H9 (cell line): ENCODE measurements around the gene TEX11. TPM values are rescaled to one million over a fixed set of nuclear protein-coding genes. Genes with fewer than 3 reads are reported as not detected.

Experiments
- DNase-seq: peaks from one replicate; pipeline ENCODE4 v3.0.0-alpha.2; 2017
- H2AFZ ChIP-seq: one replicate; pipeline ENCODE4 v1.6.1; 2013; ENCODE audit warnings: mild to moderate bottlenecking, low read length, control low read depth, moderate library complexity
- H2AK5ac ChIP-seq: 2 replicates; pipeline ENCODE4 v1.6.1; 2013; ENCODE audit warnings: low read length, control low read depth, mixed read lengths; ENCODE audit not compliant: insufficient read length
- H2BK120ac ChIP-seq: one replicate; pipeline ENCODE4 v1.6.1; 2013; ENCODE audit warnings: low read depth, mild to moderate bottlenecking, low read length, control low read depth, inconsistent platforms; ENCODE audit not compliant: poor library complexity, severe bottlenecking
- H2BK12ac ChIP-seq: 2 replicates; pipeline ENCODE4 v1.6.1; 2013; ENCODE audit warnings: low read length, control low read depth, mixed read lengths, low read depth; ENCODE audit not compliant: insufficient read length
- H2BK15ac ChIP-seq: 2 replicates; pipeline ENCODE4 v1.6.1; 2013; ENCODE audit warnings: low read depth, low read length, control low read depth
- H2BK20ac ChIP-seq: one replicate; pipeline ENCODE4 v1.6.1; 2013; ENCODE audit warnings: low read depth, mild to moderate bottlenecking, low read length, control low read depth, inconsistent platforms; ENCODE audit not compliant: poor library complexity, severe bottlenecking
- H2BK5ac ChIP-seq: 2 replicates; pipeline ENCODE4 v1.6.1; 2013; ENCODE audit warnings: low read length, control low read depth, mixed read lengths; ENCODE audit not compliant: insufficient read length
- H3K14ac ChIP-seq: 2 replicates; pipeline ENCODE4 v1.6.1; 2013; ENCODE audit warnings: low read length, control low read depth; ENCODE audit not compliant: insufficient read depth
- H3K18ac ChIP-seq: 2 replicates; pipeline ENCODE4 v1.6.1; 2013; ENCODE audit warnings: low read depth, mild to moderate bottlenecking, mixed read lengths, low read length, control low read depth; ENCODE audit not compliant: insufficient read length
- H3K23ac ChIP-seq: 2 replicates; pipeline ENCODE4 v1.6.1; 2013; ENCODE audit warnings: low read length, control low read depth, mixed read lengths, low read depth; ENCODE audit not compliant: insufficient read length
- H3K23me2 ChIP-seq: 2 replicates; pipeline ENCODE4 v1.6.1; 2013; ENCODE audit warnings: low read depth, mild to moderate bottlenecking, mixed read lengths, low read length, control low read depth; ENCODE audit not compliant: insufficient read length, poor library complexity, severe bottlenecking
- H3K27ac ChIP-seq: 2 replicates; pipeline ENCODE4 v1.5.1; 2013; ENCODE audit warnings: low read length, control low read depth, mixed read lengths, low read depth; ENCODE audit not compliant: insufficient read length
- H3K27me3 ChIP-seq: 2 replicates; pipeline ENCODE4 v1.6.1; 2013; ENCODE audit warnings: low read length, control low read depth, inconsistent platforms; ENCODE audit not compliant: insufficient read depth
- H3K4ac ChIP-seq: 2 replicates; pipeline ENCODE4 v1.6.1; 2013; ENCODE audit warnings: low read depth, mild to moderate bottlenecking, control low read depth, inconsistent platforms, low read length, moderate library complexity
- H3K4me1 ChIP-seq: 2 replicates; pipeline ENCODE4 v1.6.1; 2013; ENCODE audit warnings: low read length, control low read depth, inconsistent platforms; ENCODE audit not compliant: insufficient read depth
- H3K4me2 ChIP-seq: 2 replicates; pipeline ENCODE4 v1.6.1; 2013; ENCODE audit warnings: low read length, control low read depth, mixed read lengths; ENCODE audit not compliant: insufficient read length, insufficient read depth
- H3K56ac ChIP-seq: 2 replicates; pipeline ENCODE4 v1.6.1; 2013; ENCODE audit warnings: low read depth, mild to moderate bottlenecking, mixed read lengths, low read length, control low read depth; ENCODE audit not compliant: insufficient read length
- H3K79me1 ChIP-seq: 2 replicates; pipeline ENCODE4 v1.6.1; 2013; ENCODE audit warnings: low read depth, mild to moderate bottlenecking, moderate library complexity, low read length, control low read depth, inconsistent platforms; ENCODE audit not compliant: insufficient read depth, poor library complexity, severe bottlenecking
- H3K79me2 ChIP-seq: 2 replicates; pipeline ENCODE4 v1.6.1; 2013; ENCODE audit warnings: low read length, control low read depth, inconsistent platforms; ENCODE audit not compliant: insufficient read depth
- H3K9ac ChIP-seq: 2 replicates; pipeline ENCODE4 v1.6.1; 2013; ENCODE audit warnings: low read length, control low read depth, mixed read lengths; ENCODE audit not compliant: insufficient read length; ENCODE audit errors: extremely low read depth
- H3K9me3 ChIP-seq: one replicate; pipeline ENCODE4 v1.6.1; 2013; ENCODE audit warnings: low read depth, low read length, inconsistent platforms; ENCODE audit not compliant: control insufficient read depth
- H3T11ph ChIP-seq: one replicate; pipeline ENCODE4 v1.6.1; 2013; ENCODE audit warnings: mild to moderate bottlenecking, low read length, control low read depth, inconsistent platforms
- H4K20me1 ChIP-seq: one replicate; pipeline ENCODE4 v1.6.1; 2013; ENCODE audit not compliant: control insufficient read depth, insufficient read length, insufficient read depth
- H4K5ac ChIP-seq: 2 replicates; pipeline ENCODE4 v1.6.1; 2013; ENCODE audit warnings: low read depth, mild to moderate bottlenecking, mixed read lengths, low read length, control low read depth; ENCODE audit not compliant: insufficient read length
- H4K8ac ChIP-seq: replicated peaks from 2 replicates; pipeline ENCODE4 v1.6.1; 2013; ENCODE audit warnings: low read length, control low read depth, mixed read lengths, low read depth; ENCODE audit not compliant: insufficient read length
- H4K91ac ChIP-seq: 2 replicates; pipeline ENCODE4 v1.6.1; 2013; ENCODE audit warnings: low read depth, mild to moderate bottlenecking, moderate library complexity, mixed read lengths, low read length, control low read depth; ENCODE audit not compliant: insufficient read length
- H3K27ac Mint-ChIP-seq, 3 experiments: 2 replicates in 2 of 3; 3 replicates in 1 of 3; pipeline ENCODE4 v1.8.0; 2020 to 2021; ENCODE audit warnings: mixed read lengths in 3 of 3, mild to moderate bottlenecking in 1 of 3, moderate library complexity in 1 of 3
- H3K27me3 Mint-ChIP-seq: 2 replicates; pipeline ENCODE4 v1.8.0; 2021; ENCODE audit warnings: low read depth, mild to moderate bottlenecking, moderate library complexity, mixed read lengths
- H3K36me3 Mint-ChIP-seq, 3 experiments: 2 replicates in 2 of 3; 3 replicates in 1 of 3; pipeline ENCODE4 v1.8.0; 2020 to 2021; ENCODE audit warnings: low read depth in 3 of 3, mixed read lengths in 3 of 3; ENCODE audit not compliant: insufficient read depth in 1 of 3
- H3K4me1 Mint-ChIP-seq, 2 experiments: 2 replicates each; pipeline ENCODE4 v1.8.0; 2020; ENCODE audit warnings: mixed read lengths in 2 of 2
- H3K4me3 Mint-ChIP-seq, 2 experiments: 2 replicates in 1 of 2; 3 replicates in 1 of 2; pipeline ENCODE4 v1.8.0; 2020 to 2021; ENCODE audit warnings: mild to moderate bottlenecking in 2 of 2, mixed read lengths in 2 of 2, moderate library complexity in 1 of 2
- H3K9me3 Mint-ChIP-seq, 2 experiments: 2 replicates in 1 of 2; 3 replicates in 1 of 2; pipeline ENCODE4 v1.8.0; 2020; ENCODE audit warnings: mild to moderate bottlenecking in 2 of 2, mixed read lengths in 2 of 2, moderate library complexity in 1 of 2
- whole genome bisulfite sequencing: extraction: QIAGEN DNeasy Blood & Tissue Kit; methylation state at CpG from one replicate; pipeline ENCODE4 v1.1.7; 2013; ENCODE audit warnings: missing lambda C conversion rate, low lambda C conversion rate, mixed read lengths; ENCODE audit not compliant: insufficient read length; ENCODE audit errors: extremely low coverage; 5-methylcytosine and 5-hydroxymethylcytosine counted together
- total RNA-seq: library from RNA; stranded (reverse); gene quantifications from 2 replicates; pipeline ENCODE4 v1.2.1, GENCODE V29; 2021
- TF ChIP-seq, protein P1 (sequence below): fragments of 200-600 bp; sonication (generic); conservative IDR thresholded peaks from 3 replicates; pipeline ENCODE4 v1.8.0; 2021; ENCODE audit warnings: antibody characterized with exemption, mild to moderate bottlenecking

Gene TEX11
- total RNA-seq, 1 experiment from 2014 or later: 0.22 TPM

DNA sequence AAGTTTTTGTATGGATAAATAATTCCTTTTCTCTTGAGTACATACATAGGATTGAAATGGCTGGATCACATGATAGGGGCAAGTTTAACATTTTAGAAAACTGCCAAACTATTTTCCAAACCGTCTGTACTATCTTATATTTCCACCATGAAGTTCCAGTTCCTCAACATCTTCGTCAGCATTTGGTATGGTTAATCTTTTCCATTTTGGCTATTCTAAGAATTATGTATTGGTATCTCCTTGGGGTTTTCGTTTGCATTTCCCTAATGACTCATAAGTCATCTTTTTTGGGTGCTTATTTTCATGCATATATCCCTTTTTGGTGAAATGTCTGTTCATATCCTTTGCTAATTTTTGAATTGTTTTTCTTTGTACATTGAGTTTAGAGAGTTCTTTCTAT is 236.2 kb downstream of the TEX11 start:
- no CpG with 5 or more reads among the region's 3 CpGs for WGBS
- no peak overlapping the region for H3K27ac Mint-ChIP-seq
- TF ChIP-seq, protein P1, sequence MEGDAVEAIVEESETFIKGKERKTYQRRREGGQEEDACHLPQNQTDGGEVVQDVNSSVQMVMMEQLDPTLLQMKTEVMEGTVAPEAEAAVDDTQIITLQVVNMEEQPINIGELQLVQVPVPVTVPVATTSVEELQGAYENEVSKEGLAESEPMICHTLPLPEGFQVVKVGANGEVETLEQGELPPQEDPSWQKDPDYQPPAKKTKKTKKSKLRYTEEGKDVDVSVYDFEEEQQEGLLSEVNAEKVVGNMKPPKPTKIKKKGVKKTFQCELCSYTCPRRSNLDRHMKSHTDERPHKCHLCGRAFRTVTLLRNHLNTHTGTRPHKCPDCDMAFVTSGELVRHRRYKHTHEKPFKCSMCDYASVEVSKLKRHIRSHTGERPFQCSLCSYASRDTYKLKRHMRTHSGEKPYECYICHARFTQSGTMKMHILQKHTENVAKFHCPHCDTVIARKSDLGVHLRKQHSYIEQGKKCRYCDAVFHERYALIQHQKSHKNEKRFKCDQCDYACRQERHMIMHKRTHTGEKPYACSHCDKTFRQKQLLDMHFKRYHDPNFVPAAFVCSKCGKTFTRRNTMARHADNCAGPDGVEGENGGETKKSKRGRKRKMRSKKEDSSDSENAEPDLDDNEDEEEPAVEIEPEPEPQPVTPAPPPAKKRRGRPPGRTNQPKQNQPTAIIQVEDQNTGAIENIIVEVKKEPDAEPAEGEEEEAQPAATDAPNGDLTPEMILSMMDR: no peak
- H3K56ac ChIP-seq: no peak overlapping the region
- H4K8ac ChIP-seq: no peak overlapping the region
- peaks cover 11% of the 10 kb centered on the region for H3K9me3 ChIP-seq
- no peaks in the 10 kb centered on the region for H3K79me2 ChIP-seq
- H2BK20ac ChIP-seq: no peak overlapping the region
- H3K27ac ChIP-seq: no peak overlapping the region
- no peak overlapping the region for H3K4ac ChIP-seq
- H3K18ac ChIP-seq: no peak overlapping the region
- H3T11ph ChIP-seq: no peak overlapping the region
- no peak overlapping the region for H2BK12ac ChIP-seq
- H3K36me3 Mint-ChIP-seq: peaks cover 0 to 4% (median 0%) of the 10 kb centered on the region in 3 experiments; a peak in 3 of 7 replicates
- H3K27me3 ChIP-seq: no peaks in the 10 kb centered on the region
- H2BK15ac ChIP-seq: no peak overlapping the region
- H3K4me3 Mint-ChIP-seq: no peak overlapping the region
- H4K20me1 ChIP-seq: no peaks in the 10 kb centered on the region
- H2AK5ac ChIP-seq: no peak overlapping the region
- no peak overlapping the region for H2BK120ac ChIP-seq
- H2AFZ ChIP-seq: no peak overlapping the region
- H3K9ac ChIP-seq: no peak overlapping the region
- H2BK5ac ChIP-seq: no peak overlapping the region
- no peaks in the 10 kb centered on the region for H3K4me1 ChIP-seq
- no peaks in the 10 kb centered on the region for H3K4me1 Mint-ChIP-seq
- no peaks in the 10 kb centered on the region for H3K79me1 ChIP-seq
- H3K27me3 Mint-ChIP-seq: peaks cover 3% of the 10 kb centered on the region
- no peak overlapping the region for H3K4me2 ChIP-seq
- H4K91ac ChIP-seq: no peak overlapping the region
- H3K23me2 ChIP-seq: no peaks in the 10 kb centered on the region
- H4K5ac ChIP-seq: no peak overlapping the region
- H3K23ac ChIP-seq: no peak overlapping the region
- H3K9me3 Mint-ChIP-seq: peaks cover 36 to 53% of the 10 kb centered on the region in 2 experiments
- H3K14ac ChIP-seq: no peak overlapping the region
- DNase-seq: no peak
